ENCODE results near the gene MKS1.

MKS1 gene

DNA sequence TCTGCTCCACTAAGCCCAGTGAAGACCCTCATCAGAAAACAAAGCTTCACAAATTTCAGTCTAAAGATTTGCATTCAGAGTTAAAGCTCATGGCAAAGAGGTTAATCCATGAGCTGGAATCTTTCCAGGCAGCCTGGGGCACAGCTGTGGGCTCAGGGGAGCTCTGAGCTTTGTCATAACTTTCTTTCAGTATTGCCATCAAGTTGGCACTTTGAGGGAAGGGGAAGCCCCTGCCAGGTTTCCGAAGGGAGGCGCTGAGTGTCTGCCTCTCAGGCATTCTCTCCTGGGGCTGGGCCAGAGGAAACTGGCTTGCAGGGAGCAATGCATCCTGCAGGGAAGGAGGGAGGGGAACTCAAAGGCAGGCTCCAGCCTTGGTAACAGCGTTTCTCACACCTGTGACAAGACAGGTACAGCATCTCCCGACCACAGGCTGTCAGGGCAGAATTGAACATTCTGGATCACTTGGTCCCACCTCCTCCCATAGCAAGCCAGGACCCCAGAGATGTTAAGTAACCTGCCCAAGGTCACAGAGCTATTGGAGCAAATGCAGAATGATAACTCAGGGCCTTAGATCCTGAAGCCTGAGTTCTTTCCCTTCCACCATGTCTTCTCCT, 23.2 kb upstream of the MKS1 start:
- DNase-seq, result no peak

DNA sequence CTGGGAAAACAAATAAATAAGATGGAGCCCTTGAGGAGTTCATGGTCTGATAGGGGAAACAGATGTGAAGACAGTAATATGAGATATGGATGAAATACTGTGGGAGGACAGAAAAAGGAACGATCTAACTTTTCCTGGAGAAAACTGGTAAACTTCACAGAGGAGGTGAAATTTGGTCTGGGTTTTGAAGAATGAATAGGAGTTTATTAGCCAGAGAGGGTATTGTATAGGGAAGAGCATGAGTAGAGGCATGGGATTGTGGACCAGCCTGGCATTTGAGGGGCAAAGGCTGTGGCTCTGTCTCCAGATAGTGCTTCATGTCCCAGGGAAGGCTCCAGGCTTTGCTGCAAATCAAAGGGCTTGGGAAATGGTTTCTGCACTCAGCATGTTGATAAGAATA, 20.9 kb upstream of the MKS1 start:
- no peak for DNase-seq

DNA sequence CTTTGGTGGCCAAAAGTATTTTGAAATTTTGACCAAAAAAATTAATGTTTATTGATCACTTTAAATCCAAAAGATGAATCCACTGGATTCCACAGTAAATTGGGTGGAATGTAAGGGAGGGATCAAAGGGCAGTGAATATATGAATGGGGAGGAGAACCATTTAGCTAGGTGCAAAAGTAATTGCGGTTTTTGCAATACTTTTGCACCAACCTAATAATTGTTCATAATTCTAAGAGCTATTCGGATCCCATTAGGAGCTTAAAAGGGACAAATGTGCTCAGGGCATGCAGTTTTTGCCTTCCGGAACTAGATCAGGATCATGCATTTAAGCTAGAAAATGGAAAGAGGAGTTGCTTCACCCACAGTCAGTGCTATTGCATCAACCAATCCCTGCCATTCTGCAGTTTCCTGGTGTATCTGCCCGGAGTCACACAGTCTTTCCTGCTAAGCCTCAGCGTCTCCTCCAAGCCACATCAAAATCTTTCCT, 19.1 kb upstream of the MKS1 start, which contains the start of gene LPO:
TSS of gene LPO (plus strand) at position 438 of the 488 bp plus-strand sequence. CDS start 4,396 bp downstream, outside the sequence.
- no peak for DNase-seq

DNA sequence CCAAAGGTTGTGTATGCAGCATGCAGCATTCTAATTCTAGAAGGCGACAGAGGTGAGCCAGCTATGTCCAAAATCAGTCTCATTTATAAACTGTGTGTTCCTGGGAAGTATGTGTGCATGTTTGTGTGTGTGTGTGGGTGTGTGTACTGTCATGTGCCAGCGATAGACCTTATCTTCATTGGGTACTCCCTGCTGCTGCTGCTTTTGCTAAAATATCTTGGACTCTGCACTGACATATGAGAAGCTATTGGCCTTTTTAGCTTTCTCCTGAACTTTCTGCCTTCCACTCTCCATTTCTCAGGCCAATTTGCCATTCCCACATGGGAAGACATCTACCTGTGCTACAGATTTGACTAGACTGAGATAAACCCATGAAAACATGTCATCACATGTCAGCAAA, 17.3 kb upstream of the MKS1 start:
- DNase-seq, result no peak

DNA sequence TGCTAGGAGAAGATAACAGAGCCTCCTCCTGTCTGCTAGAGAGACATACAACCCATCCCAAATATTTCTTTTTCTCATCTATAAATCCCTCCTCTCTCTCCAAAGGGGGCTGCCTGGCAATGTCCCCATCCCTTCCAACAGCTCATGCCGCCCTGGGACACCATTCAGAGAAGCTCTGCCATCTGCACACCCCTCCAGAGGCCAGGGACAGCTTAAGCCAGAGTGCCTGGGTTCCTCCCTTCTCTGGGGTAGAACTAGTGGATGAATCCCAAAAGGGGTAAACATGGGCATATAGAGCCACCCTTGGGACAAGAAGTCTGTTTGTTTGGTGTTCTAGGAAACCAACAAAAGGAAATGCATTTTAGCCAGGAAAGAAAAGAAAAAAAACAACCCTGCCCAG, 16.8 kb upstream of the MKS1 start:
- no peak for DNase-seq

DNA sequence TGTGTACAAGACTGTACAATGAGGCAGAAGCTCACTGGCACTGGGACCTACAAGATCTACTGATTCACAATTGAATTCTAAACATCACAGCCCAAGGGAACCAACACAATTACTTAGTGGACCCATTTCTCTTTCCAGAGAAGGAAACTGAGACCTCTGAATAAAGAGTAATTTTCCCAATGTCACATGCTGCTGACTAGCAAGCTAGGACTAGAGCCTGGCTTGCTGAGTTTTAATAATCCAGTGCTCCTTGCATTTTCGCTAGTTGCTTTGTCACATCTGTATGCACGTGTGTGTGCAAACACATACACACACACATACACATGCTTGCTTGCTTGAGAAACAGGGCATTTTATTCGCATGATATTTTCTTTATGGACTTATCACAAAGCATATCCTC, 15.5 kb upstream of the MKS1 start:
- no peak for DNase-seq

DNA sequence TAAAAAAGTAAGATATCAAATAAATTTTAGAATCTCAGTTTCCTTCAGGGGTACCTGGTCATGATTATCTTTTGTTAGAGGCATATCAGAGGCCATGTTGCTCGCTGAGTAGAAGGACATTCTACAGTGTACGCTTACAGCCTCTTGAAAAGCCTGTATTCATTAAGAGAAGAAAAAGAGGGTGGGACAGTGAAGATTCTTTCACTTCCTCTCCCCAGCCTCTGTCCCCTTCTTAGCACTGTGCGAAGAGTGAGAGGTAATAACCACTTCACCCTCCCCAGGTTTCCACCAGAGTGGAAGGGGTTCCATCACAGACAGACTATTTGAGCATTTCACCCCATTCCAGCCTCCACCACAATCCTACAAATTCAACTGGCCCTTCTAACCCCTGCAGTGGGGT, 14.5 kb upstream of the MKS1 start:
- no peak for DNase-seq

DNA sequence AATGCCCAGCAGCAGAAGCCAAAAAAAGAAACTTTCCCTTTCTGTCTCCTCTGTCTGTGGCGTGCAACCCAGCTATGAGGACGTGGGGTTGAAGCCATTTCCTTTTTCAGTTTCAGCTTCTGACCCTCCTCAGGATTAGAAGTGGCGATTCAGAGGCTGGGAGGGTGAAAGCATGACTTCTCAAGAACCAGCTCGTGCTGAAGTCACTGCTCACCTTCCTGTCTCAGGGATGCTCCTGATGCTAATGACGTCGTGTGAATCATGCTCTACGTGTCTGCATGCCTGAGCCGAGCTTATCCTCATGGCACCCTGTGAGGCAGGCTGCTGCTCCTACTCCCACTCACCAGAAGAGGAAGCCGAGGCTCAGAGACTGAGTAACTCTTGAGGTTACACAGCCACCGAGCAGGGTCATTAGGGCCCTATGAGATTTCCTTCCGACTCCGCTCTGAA, 13.7 kb upstream of the MKS1 start:
- no peak for DNase-seq

DNA sequence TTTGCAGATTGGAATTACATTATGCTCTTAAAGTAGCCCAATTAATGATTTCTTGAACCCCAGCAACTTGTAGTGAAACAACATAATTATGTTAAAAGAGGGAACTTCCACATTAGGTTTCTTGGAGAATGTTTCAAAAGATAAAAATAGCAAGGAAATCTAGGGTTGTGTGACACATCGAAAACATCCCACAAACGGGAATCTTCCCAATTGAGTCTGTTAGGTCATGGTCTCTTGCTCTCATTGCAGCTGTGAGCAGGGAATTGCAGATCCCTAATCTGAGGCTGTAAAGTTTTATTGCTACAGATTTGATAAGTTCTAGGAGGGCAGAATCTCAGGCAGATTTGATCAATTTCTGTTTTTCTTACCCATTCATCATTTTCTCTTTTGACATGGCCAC, 12.6 kb upstream of the MKS1 start:
- no peak for DNase-seq

DNA sequence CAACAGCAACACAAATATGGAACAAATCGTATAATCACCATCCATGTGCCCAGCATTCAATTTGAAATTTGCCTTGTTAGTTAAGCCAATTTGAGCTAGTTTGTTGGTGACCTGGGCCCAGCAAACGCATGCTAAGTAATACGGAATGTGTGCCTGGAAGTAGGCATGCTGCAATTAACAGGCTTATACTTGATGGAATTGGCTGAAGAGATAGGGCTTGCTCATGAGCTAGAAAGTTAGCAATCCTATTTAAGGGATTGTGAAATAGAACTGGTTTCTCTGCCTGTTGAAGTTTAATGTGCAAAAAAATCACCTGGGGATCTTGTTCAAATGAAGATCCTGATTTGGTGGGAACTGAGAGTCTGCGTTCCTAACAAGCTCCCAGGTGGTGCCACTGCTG, 10.8 kb upstream of the MKS1 start:
- no peak for DNase-seq

DNA sequence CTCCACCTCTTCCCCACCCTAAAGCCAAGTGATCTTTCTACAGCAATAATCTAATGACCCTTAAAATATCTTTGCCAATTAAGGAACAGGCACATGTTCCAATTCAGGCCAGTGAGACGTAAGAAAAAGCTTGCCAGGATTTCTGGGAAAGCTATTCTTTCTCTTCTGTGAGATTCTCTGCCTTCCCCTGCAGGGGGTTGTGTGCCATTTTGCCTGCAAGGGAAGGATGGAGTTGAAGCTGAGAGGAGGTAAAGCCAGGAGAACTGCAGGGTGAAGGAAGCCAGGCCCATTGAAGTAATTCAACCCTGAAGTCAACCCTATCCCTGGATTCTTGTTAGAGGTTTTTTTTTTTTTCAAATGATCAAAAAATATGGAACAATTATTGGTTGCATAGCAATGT, 10.3 kb upstream of the MKS1 start:
- DNase-seq, result no peak

DNA sequence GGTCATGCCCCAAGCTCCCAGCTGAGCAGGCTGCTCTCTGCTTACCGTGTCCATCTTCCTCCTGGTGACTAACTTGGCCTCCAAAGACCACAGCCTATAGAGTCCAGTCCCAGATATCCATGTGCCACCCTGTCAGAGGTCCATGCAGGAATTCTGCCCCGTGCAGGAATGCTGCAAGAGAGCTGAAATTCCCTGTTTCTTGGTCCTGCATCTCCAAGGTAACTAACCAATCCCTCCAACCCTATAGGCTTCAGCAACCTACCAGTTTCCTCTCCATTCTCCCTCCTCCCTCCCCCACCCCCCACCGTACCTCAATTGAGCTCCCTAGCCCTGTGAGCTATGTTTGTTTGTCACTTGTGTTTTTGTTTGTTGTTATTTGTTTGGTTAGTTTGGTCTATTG, 9.6 kb upstream of the MKS1 start:
- DNase-seq, result no peak

DNA sequence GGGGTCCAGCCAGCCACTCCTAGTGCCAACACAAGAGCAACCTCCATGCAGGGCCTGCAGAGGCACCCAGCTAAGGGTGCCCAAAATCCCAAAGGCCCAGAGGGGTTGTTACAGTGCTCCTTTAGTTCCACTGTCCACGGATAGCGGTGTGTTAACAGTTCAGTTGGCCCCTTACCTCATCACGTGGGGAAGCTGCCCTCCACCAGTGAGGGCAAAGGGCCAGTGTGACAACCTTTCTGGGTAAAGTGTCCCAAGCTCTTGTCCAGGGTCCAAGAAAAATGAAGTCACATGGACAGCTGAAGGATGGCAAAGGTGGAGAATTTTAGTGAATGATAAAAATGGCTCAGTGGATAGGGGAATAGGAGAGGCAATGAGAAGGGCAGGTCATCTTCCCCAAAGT, 8.7 kb upstream of the MKS1 start:
- no peak for DNase-seq

DNA sequence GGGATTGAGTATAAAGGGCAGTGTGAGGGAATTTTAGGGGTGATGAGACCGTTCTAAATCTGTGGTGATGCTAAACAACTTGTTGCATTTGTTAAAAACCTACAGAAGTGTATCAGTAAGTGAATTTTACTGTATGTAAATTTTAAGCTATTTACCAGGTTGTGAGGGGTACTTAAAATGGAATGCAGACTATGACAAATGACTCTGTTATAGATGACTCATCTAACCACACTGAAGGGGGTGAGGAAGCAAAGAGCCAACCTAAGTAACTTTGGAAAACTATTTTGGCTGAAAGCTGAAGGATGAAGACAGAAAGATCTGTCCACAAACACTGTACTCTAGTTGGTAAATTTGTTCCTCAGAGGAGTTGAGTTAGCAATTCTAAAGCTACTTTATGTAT, 5.3 kb upstream of the MKS1 start:
- DNase-seq, result no peak

DNA sequence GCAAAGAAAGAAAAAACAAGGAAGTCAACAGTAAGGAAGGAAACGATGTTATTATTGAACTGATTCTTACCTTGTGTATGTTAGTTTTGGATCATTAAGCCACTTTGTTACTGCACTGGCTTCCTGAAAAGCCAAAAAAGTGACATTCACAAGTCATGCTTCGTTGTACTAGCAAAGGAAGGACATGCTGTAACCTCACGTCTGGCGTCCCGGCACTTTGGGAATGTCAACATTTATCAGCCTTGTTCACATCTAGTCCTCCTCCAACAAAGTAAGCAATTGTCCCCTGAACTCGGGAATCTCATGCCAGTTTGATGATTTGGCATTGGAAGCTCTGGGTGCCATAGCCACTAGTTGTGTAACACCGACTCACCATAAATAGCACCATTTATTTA, 731 bp upstream of the MKS1 start:
- no peak for DNase-seq

DNA sequence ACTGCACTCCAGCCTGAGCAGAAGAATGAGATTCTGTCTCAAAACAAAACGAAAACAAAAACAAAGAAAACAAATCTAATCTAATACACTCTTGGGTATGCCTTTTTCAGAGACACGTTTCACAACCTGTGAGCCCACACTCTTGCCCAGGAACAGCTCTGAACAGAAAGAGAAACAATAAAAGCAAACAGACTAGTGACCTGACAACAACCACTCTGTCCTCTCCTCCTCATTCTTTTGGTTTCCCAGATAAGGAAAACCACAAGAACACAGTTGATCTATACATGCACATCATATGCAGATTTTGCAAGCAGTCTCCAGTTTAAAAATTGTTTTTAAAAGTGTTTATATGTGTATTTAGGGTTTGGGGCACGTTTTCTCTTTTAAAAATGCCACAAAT, 1.3 kb downstream of the MKS1 start:
- no peak for DNase-seq

DNA sequence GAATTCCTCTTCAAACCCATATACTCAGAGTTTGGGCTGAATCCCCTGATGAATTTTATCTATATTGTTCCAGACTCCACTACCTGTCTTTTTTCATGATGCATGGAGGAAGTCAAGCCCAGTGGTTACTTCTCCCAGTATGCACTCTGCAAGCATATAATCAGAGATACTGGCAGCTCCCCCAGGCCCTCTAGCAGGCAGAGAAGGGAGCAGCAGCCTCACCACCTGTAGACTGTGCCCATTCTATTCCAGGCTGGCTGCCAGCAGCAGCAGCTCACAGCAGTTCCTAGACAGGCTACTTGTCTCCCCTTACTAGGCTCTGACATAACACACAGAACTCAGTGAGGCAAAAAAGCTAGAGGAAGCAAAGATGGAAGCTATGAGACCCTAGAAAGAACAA, 3.4 kb downstream of the MKS1 start:
- DNase-seq, result no peak

DNA sequence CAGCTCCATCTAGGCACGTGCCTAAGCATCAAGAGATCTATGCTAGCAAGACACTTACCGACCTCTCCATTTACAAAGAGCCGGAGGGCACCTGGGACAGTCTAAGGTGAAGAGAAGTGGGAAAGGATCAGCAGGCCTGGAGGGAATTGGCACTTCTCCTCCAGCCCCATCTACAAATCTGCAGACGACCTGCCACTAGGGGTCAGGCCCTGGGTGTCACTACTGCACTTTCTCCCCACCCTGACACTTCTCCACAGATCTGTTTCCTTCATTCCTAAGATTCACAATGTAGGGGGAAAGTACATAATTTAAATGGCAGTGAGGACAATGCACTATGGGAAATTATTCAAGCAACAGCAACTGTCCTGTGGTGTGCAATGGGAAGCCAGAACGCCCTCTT, 8.1 kb downstream of the MKS1 start:
- DNase-seq, result no peak

DNA sequence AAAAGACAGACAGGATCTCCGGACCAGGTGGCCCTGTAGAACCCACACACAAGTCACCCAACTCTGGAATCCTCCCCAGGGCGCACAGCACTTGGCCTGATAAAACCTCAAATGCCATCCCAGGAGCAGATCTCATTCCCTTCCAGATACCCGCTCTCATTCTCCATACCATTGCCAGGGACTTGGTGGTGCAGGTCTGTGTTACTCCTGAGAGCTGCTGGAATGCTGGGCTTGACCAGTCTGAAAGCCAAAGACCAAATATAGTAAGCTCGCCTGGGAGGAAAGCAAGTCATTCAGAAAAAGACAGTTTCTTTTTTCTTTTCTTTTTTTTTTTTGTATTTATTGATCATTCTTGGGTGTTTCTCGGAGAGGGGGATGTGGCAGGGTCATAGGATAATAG, 10.7 kb downstream of the MKS1 start:
- DNase-seq, result no peak

DNA sequence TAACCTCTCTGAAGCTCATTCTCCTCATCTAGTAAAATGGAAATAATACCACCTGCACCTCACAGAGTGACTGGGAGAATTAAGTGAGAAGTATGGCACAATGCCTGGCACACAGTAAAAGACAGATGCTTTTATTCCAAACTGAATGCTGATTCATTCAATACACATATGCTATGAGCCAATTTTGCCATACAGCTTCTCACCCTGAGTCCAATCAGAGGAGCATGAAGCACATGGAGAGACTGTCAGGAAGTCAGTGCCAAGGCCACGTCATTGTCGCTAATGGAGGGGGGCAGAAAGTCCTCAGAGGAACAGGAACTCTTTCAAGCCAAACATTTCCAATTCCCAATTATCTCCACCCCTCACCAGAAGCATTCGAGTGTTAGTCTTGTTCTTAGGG, 11.6 kb downstream of the MKS1 start:
- no peak for DNase-seq

DNA sequence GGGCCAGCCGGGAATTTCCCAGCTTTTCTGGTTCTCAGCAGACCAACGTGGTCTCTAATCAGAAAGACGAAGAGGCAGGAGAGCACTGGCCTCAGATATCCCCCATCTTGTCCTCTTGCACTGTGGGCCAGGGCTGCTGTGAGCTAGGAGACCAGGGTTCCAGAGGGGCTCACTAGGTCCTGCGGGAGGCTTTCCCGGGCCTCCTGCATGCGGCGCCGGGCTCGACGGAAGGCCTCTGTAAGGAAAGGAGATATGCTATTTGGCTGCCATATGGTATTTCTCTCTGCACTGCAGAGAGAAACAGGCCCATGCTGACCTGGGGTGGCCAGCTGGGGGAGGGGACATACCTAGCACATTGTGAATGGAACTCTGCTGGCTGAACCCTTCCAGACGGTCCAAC, 13.1 kb downstream of the MKS1 start:
- no peak for DNase-seq

DNA sequence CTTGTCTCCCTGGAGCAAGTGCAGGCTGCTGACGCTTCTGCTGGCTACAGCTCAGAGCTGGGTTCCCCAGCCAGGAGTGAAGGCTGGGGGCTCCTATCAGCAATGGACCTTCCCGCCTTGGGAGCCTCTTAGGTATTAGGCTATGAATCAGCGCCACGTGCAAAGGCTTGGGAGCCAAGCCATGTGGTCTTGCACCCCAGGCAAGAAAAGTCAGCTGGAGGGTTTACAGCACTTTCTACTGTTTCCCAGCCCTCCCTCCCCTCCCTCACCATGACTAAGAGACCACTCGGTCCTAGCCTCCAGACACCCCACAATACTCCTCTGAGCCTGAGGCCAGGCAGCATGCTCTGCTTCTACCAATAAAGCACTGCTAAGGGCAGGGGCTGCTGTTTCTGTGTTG, 14.3 kb downstream of the MKS1 start:
- no peak for DNase-seq

DNA sequence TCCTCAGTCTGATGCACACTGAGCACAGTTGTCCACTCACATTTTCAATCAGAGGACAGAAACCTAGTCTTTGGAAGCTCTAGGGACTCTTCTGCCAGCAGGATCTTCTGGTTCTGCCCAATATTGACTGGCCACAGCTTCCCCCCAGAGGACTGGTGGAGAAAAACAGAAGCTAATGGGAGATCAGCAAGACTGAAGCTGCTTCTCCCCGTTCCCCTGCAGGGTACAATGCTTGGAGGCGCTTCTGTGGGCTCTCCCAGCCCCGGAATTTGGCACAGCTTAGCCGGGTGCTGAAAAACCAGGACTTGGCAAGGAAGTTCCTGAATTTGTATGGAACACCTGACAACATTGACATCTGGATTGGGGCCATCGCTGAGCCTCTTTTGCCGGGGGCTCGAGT, 16.2 kb downstream of the MKS1 start:
- no peak for DNase-seq

DNA sequence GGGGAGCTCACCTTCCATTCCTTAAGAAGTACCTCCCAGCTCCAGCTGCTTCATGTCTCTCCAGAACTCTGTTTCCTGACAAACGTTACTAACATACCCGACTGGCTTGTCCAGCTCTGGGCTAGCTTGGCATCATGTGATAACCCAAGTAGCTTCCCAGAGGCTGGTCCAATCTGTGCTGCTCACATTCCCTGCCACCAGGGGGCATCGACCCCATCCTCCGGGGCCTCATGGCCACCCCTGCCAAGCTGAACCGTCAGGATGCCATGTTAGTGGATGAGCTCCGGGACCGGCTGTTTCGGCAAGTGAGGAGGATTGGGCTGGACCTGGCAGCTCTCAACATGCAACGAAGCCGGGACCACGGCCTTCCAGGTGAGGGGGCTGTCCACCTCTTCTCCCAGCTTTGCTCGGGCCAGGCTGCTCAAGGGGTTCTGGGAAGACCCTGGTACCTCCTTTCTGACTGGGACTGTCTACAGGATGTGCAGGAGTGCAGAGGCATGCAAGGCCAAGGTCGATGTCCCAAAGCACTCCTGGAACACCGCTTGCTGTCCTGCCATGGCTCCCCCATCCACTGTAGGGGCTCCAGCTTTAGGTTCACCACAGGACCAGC, 18.9 kb downstream of the MKS1 start:
- peak; percentile 32 for DNase-seq

DNA sequence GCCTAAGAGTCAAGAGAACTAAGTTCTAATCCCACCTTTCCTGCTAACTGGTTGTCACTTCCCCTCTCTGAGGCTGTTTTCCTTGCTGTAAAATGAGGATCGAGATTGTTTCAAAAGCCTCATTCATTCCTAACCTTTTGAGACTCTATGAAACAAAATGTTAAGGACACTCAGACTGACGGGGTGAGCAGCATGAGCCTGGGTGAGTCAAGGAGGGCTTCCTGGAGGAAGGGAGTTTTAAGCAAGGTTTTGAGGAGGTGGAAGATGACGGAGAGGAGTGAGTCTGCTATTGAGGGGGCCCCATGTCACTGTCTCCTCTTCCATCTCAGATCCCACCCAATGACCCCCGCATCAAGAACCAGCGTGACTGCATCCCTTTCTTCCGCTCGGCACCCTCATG, 22.4 kb downstream of the MKS1 start:
- no peak for DNase-seq

All from stimulated activated naive CD4-positive, alpha-beta T cell treated with Interleukin-2 at 50 U/mL for 16 hours (primary cell).